GM23248 (cell line): ENCODE data around the gene BSCL2. TPM values are rescaled to one million over a fixed set of nuclear protein-coding genes. Genes with fewer than 3 reads are reported as not detected.
"Not testable (repeated sequence)": the region's sequence is repeated elsewhere in the genome, so short reads cannot be mapped to it uniquely, and the experiment has no call there.

Source experiments
- DNase-seq: peaks from one replicate; pipeline ENCODE4 v3.0.0-alpha.2; 2015
- H2AFZ ChIP-seq: fragments of 200-600 bp; sonication (generic); 2 replicates; pipeline ENCODE4 v1.6.1; 2016; ENCODE audit warnings: antibody characterized with exemption
- H3F3A ChIP-seq: fragments of 200-600 bp; sonication (generic); 2 replicates; pipeline ENCODE4 v1.6.1; 2016; ENCODE audit warnings: mild to moderate bottlenecking, antibody characterized with exemption, mixed run types; ENCODE audit not compliant: insufficient read depth
- H3K27ac ChIP-seq: fragments of 200-600 bp; sonication (generic); 2 replicates; pipeline ENCODE4 v1.5.1; 2016; ENCODE audit warnings: mild to moderate bottlenecking
- H3K27me3 ChIP-seq: fragments of 200-600 bp; sonication (generic); replicated peaks from 2 replicates; pipeline ENCODE4 v1.6.1; 2016; ENCODE audit warnings: mild to moderate bottlenecking; ENCODE audit not compliant: insufficient read depth
- H3K36me3 ChIP-seq: fragments of 200-600 bp; sonication (generic); 2 replicates; pipeline ENCODE4 v1.6.1; 2016; ENCODE audit warnings: low read depth, mild to moderate bottlenecking
- H3K4me1 ChIP-seq: fragments of 200-600 bp; sonication (generic); 2 replicates; pipeline ENCODE4 v1.6.1; 2016; ENCODE audit warnings: mild to moderate bottlenecking; ENCODE audit not compliant: insufficient read depth
- H3K4me2 ChIP-seq: fragments of 200-600 bp; sonication (generic); one replicate; pipeline ENCODE4 v1.6.1; 2016; ENCODE audit warnings: mild to moderate bottlenecking; ENCODE audit not compliant: unreplicated experiment
- H3K4me3 ChIP-seq: fragments of 200-600 bp; sonication (generic); 2 replicates; pipeline ENCODE4 v1.5.1; 2016; ENCODE audit warnings: mild to moderate bottlenecking
- H3K79me2 ChIP-seq: fragments of 200-600 bp; sonication (generic); 2 replicates; pipeline ENCODE4 v1.6.1; 2016; ENCODE audit warnings: mild to moderate bottlenecking; ENCODE audit not compliant: insufficient read depth
- H3K9ac ChIP-seq: fragments of 200-600 bp; sonication (generic); 2 replicates; pipeline ENCODE4 v1.6.1; 2016; ENCODE audit warnings: mild to moderate bottlenecking
- H3K9me2 ChIP-seq: fragments of 200-600 bp; sonication (generic); 2 replicates; pipeline ENCODE4 v1.6.1; 2016; ENCODE audit warnings: mixed run types, mild to moderate bottlenecking, moderate library complexity; ENCODE audit not compliant: insufficient read depth
- H3K9me3 ChIP-seq: fragments of 200-600 bp; sonication (generic); one replicate; pipeline ENCODE4 v1.6.1; 2017; ENCODE audit warnings: low read depth
- H4K20me1 ChIP-seq: fragments of 200-600 bp; sonication (generic); 2 replicates; pipeline ENCODE4 v1.6.0; 2016; ENCODE audit not compliant: insufficient read depth
- EZH2 ChIP-seq: fragments of 200-600 bp; sonication (generic); IDR thresholded peaks from 2 replicates; pipeline ENCODE4 v1.6.1; 2018; ENCODE audit warnings: antibody characterized with exemption, mild to moderate bottlenecking; ENCODE audit not compliant: insufficient read depth, poor library complexity, severe bottlenecking
- EZH2phosphoT487 ChIP-seq: fragments of 200-600 bp; sonication (generic); IDR thresholded peaks from 2 replicates; pipeline ENCODE4 v1.6.1; 2018; ENCODE audit warnings: antibody characterized with exemption, moderate library complexity, mild to moderate bottlenecking, low read depth; ENCODE audit not compliant: insufficient read depth
- WGBS, 2 experiments: methylation state at CpG; one replicate each; pipeline ENCODE4 v1.1.6; 2015 to 2017; ENCODE audit warnings: low lambda C conversion rate in 2 of 2, low coverage in 1 of 2; ENCODE audit errors: missing lambda C conversion rate in 2 of 2; 5-methylcytosine and 5-hydroxymethylcytosine counted together
- in situ Hi-C: fragments of 300-500 bp; cut with MboI; formaldehyde crosslinking; loops from 2 replicates; pipeline ENCODE4 v1.15.0; 2020
- polyA plus RNA-seq: library from polyadenylated mRNA; unstranded; fragments of >200 nt; fragmentation: Nextera tagmentation; extraction: Ambion mirVana; gene quantifications from 2 replicates; pipeline ENCODE4 v1.2.1, GENCODE V29; 2016
- total RNA-seq: library from RNA; depleted of rRNA; stranded (reverse); fragments of >200 nt; shearing (Covaris generic); gene quantifications from 2 replicates; pipeline ENCODE4 v1.2.3, GENCODE V29; 2014

Gene BSCL2
- total and polyA plus RNA-seq, 2 experiments from 2014 or later = 51.0 to 74.5 TPM

- Histone ChIP-seq H3K9ac (no peak overlapping the region), H3K9me2 (no peaks in the 10 kb centered on the region), H3K27me3 (no peaks in the 10 kb centered on the region), H3K79me2 (peaks cover 12% of the 10 kb centered on the region), H3K4me1 (peaks cover 5% of the 10 kb centered on the region), H3K9me3 (no peaks in the 10 kb centered on the region), H3K27ac (no peak overlapping the region), H3F3A (no peaks in the 10 kb centered on the region), H3K4me3 (no peak overlapping the region), H2AFZ (peak overlapping the region; percentile 5; the same call in 1 of the 2 replicates), H3K36me3 (no peaks in the 10 kb centered on the region), H4K20me1 (no peaks in the 10 kb centered on the region), H3K4me2 (no peak overlapping the region)
- WGBS, 2 experiments = 46 to 61% methylated on average over 5 of the region's 5 CpGs
- no peak for DNase-seq
- in situ Hi-C loops = no loop called here
- TF ChIP-seq EZH2phosphoT487 (no peak), EZH2 (no peak)
These were observed 50.3 kb downstream of the BSCL2 start for GRCh38 chr11:62656796-62657429.

GRCh38 chr11:62654297-62654696, 52.9 kb downstream of the BSCL2 start:
- Histone ChIP-seq H3K4me3 (no peak overlapping the region), H3K4me1 (peaks cover 11% of the 10 kb centered on the region), H4K20me1 (no peaks in the 10 kb centered on the region), H3K36me3 (no peaks in the 10 kb centered on the region), H3F3A (no peaks in the 10 kb centered on the region), H3K27ac (no peak overlapping the region), H3K79me2 (peaks cover 38% of the 10 kb centered on the region), H3K4me2 (no peak overlapping the region), H2AFZ (0 out of 2 replicates have a peak overlapping the region, but pooled peaks have one; percentile 27), H3K27me3 (no peaks in the 10 kb centered on the region), H3K9me2 (no peaks in the 10 kb centered on the region), H3K9ac (no peak overlapping the region), H3K9me3 (no peaks in the 10 kb centered on the region)
- no peak for DNase-seq
- in situ Hi-C loops = no loop called here
- 97 to 99% methylated on average over 11 of the region's 11 CpGs for WGBS, 2 experiments
- TF ChIP-seq EZH2phosphoT487 = no peak
- no peak for TF ChIP-seq EZH2

- in situ Hi-C loops = no loop called here
- peak overlapping the region; percentile 96 for H3K4me2 ChIP-seq
- H3K4me1 ChIP-seq = peaks cover 12% of the 10 kb centered on the region
- peak overlapping the region; percentile 86 for H3K27ac ChIP-seq
- no peaks in the 10 kb centered on the region for H4K20me1 ChIP-seq
- no peaks in the 10 kb centered on the region for H3K9me2 ChIP-seq
- peak overlapping the region; percentile 100 for H2AFZ ChIP-seq
- peaks cover 43% of the 10 kb centered on the region for H3K79me2 ChIP-seq
- H3K27me3 ChIP-seq = no peaks in the 10 kb centered on the region
- peak overlapping the region; percentile 91 for H3K9ac ChIP-seq
- H3K4me3 ChIP-seq = peak overlapping the region; percentile 92
- H3K36me3 ChIP-seq = no peaks in the 10 kb centered on the region
- whole genome bisulfite sequencing, 2 experiments = 29 to 30% methylated on average over 16 of the region's 16 CpGs
- peaks cover 3% of the 10 kb centered on the region; the same call in 1 of the 2 replicates for H3F3A ChIP-seq
- DNase-seq = peak; percentile 52
- TF ChIP-seq EZH2phosphoT487 = no peak
- no peak for TF ChIP-seq EZH2
- no peaks in the 10 kb centered on the region for H3K9me3 ChIP-seq
These were observed 54.8 kb downstream of the BSCL2 start for GRCh38 chr11:62652161-62653006.

- H3K4me3 ChIP-seq, H2AFZ ChIP-seq, H3K36me3 ChIP-seq, in situ Hi-C loops, H3K9me3 ChIP-seq, H3K27ac ChIP-seq, H3K9ac ChIP-seq, DNase-seq, H4K20me1 ChIP-seq, H3K27me3 ChIP-seq, H3K9me2 ChIP-seq, H3K4me2 ChIP-seq: not testable (repeated sequence)
- WGBS, 2 experiments = 94% methylated on average over 12 of the region's 12 CpGs
- Histone ChIP-seq H3K4me1 (peaks cover 19% of the 10 kb centered on the region), H3K79me2 (peaks cover 54% of the 10 kb centered on the region), H3F3A (peaks cover 10% of the 10 kb centered on the region; the same call in 1 of the 2 replicates)
These were observed 56.9 kb downstream of the BSCL2 start for GRCh38 chr11:62650283-62650682.
